Hematopoietic multipotent progenitor cell treated with erythropoietin and hydrocortisone succinate and interleukin-3 and kit ligand, for 4 days (in vitro differentiated cells): Measurements from ENCODE around the gene HOMER1.

Experiments used
- DNase-seq: peaks from one replicate; pipeline ENCODE4 v3.0.0-alpha.2; 2015

HOMER1 gene, protein sequence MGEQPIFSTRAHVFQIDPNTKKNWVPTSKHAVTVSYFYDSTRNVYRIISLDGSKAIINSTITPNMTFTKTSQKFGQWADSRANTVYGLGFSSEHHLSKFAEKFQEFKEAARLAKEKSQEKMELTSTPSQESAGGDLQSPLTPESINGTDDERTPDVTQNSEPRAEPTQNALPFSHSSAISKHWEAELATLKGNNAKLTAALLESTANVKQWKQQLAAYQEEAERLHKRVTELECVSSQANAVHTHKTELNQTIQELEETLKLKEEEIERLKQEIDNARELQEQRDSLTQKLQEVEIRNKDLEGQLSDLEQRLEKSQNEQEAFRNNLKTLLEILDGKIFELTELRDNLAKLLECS

DNA sequence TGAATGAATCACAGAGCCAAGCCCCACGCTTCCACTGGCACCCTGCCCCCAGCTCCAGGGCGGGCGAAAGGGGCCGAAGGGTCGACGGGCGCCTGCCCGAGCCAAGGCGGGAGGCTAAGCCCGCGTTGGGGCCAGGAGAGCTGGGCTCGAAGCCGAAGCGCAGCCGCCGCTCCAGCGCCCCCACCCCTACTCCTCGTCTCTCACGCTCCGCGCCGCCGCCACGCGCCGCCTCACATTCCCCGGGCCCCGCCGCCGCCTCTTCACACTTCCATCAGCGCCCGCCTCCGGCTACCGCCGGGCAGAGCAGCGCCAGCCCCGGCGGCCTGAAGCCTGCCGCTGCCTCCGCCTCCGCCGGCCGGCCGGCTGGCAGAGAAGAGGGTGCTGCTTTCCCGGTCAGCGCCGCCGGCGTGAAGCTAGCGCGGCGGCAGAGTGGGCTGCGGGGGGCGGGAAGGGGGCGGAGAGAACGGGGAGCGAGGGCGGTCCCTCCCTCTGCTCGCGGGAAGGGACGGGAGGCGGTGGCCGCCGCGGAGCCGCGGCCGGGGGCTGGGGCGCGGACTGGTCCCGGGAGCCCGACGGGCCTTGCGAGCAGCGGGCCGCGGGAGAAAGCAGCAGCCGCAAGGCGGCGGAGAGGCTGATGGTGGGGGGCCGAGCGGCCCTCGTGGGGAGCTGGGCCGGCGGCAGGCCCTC is at the start of gene HOMER1:
TSS of gene HOMER1 (minus strand) at position 431 of the 687 bp plus-strand sequence. CDS start 1,360 bp downstream, outside the sequence.
- DNase-seq = peak; percentile 81

DNA sequence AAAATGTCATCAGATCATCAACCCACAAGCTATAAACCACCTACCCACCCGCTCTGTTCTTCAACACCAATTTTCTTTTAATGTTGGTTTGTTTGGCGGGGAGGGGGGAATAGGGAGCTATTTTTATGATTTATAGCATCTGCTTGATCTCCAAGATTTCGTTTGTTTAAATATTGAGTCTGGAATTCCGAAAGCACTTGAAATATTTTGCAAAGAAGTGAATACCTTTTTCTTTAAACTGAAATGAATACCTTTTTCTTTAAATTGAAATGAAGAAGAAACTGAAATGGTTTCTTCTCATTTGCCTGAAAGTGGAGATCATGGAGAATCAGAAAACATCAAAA is 49.3 kb upstream of the HOMER1 start:
- no peak for DNase-seq

DNA sequence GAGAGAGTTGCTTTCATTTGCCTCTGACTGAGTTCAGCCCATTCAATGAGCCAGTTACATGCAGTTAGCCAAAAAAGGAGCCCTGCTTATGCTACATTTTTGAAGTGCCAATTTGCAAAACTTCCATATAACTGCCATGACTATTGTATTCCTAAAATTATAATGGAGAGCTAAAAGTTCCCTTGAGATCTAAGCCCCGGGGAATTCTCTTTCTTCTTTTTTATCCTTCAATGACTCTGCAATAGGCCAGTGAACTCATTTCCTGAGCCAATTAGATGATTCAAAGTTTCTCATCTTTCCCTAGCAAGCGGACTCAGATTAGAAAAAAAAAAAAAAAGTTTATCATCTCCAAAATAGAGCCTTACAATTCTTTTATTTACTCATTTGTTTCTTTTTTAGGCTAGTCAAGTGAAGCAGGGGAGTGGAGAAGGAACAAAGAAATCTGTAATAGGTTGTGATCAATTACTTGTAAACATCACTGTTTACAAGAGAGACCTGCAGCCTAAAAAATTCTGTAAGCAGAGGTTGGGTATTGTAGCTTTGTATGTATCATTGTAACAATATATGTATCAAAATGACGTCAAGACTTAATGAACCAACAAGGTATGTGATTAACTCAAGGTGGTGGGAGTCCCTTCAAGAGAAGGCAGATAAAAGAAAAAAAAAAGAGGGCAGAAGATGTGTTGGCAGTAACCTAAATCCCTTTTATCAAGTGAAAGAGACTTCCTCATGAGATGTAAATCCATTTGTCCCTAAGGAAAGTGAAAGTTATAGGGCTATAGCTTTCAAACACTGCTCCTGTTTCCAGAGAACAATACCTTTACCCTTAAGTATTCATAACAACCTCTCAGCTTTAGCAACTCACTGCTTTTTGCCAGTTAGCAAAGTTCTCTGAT is 48.7 kb upstream of the HOMER1 start:
- DNase-seq = no peak

DNA sequence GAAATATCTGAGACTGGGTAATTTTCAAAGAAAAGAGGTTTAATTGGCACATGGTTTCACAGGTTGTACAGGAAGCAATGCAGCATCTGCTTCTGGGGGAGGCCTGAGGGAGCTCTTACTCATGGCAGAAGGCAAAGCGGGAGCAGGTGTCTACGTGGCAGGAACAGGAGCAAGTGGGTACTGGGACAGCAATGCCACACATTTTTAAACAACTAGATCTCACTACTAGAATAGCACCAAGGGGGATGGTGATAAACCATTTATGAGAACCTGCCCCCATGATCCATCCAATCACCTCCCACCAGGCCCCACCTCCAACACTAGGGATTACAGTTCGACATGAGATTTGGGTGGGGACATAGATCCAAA is 47.6 kb upstream of the HOMER1 start:
- DNase-seq = no peak

DNA sequence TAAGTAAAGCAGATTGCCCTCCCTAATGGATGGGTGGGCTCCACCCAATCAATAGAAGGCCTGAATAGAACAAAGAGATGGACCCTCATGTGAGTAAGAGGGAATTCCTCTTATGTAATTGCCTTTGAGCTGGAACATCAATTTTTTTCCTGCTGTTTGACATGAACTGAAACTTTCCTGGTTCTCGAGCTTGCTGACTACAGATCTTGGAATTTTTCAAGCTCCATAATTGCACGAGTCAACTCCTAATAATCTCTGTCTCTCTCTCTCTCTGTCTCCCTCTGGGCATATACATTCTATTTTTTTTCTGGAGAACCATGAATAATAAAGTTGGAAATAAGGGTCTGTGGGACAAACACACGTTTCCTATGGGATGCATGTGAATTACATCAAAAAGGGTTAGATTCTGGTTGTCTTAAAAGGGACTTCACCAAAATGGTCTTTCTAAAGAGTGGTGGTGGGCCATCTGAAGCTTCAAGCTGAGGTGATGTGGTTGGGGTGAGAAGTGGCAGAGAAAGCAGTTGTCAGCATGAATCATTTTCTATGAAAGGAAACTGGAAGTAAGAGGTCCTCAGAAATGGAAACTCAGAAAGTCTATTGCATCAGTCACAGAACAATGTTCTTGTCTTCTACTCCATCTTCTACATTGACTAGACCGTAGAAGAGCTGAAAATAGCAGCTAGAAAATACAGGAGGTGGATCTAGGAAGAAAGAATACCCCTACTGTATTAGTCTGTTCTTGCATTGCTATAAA is 47.0 kb upstream of the HOMER1 start:
- DNase-seq = no peak

DNA sequence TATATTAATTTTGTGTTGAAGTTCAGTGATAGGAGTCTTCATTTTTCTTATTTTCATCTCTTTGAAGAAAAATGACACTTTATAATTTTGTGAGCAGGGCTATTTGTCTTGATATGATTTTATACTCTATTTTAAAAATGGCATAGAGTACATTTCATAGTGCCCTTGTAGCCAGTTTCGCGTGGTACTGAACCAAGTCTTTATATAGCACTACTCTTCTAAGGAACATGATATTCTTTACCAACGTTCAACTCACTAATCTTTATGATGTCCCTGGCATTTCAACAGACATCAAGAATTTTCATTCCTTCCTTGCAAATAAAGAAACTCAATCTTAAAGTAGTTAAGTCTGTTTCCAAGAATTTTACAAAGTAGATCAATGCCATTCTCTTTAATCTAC is 41.5 kb upstream of the HOMER1 start:
- no peak for DNase-seq

DNA sequence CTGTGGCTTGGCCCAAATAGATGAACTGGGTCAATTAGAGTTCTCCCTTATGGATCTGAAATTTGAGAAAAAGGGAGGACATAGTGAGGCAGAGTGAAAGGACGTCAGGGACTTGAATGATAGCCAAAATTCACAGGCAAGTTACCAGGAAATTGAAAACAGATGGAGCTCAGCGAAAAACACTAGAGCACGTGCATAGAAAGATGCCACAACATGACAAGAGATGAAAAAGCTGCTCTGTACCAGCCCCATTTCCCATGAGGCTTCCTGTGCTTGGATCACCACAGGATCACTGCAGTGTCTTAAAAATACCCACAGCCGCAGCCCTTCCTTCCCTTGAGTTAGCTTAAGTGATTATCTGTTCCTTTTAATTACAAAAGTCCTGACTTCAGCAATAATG is 39.0 kb upstream of the HOMER1 start:
- peak; percentile 31 for DNase-seq

DNA sequence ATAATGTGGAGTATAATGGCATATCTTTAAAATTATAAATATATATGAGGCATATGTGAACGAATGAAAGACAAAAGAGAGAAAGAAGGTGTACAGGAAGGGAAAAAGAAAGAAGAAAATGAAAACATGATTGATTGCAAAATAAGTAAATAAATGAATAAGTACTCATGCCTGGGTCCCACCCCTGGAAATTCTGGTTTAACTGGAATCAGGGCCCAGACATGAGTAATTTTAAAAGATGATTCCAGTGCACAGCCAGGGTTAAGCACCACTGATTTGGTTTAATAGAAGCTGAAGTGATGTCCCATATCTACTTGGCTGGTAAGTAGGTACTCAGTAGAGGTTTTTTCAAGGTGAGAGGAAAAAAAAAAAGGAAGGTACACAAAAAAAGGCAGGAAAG is 34.0 kb upstream of the HOMER1 start:
- DNase-seq = no peak

DNA sequence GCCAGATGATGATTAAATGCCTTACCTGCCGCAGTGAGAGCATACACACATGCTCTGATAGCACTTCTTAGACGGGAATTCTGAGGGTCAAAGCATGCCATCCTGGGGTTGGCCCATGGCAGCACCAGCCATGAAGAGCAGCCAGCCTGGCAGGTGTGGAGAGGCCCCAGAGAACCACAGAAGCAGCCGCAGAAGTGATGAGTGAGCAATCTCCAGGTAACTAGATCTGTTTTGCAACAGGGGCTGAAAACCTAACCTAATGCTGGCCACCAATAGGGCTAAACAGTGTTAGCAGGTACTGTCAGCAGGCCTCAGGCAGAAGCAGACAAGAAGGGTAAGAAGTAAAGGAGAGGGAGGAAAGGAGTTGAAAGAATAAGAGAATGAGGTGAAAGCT is 33.5 kb upstream of the HOMER1 start:
- no peak for DNase-seq

DNA sequence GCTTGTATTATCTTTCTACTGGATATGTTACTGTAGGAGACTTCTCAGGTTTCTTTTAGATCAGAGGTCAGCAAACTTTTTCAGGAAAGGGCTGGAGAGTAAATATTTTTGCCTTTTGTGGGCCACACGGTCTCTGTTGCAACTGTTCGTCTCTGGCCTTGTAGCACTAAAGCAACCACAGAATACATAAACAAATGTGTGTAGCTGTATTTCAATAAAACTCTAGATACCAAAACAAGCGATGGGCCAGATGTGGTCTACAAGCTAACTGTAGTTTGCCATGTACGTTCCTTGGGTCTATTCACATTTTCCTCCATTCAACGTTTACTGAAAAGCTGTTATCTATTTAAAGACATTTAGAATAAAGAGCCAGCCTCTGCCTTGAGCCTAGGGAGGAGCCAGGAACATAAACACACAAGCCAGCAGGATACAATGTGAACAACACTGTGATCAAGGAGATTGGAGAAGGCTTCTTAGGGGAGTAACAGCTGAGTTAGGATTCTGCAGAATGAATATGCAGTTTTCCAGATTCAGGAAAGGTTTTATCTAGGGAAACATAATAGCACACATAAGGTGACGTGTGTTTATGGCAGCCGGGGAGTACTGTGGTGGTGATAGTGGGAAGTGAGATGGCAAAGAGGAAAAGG is 33.0 kb upstream of the HOMER1 start:
- no peak for DNase-seq

DNA sequence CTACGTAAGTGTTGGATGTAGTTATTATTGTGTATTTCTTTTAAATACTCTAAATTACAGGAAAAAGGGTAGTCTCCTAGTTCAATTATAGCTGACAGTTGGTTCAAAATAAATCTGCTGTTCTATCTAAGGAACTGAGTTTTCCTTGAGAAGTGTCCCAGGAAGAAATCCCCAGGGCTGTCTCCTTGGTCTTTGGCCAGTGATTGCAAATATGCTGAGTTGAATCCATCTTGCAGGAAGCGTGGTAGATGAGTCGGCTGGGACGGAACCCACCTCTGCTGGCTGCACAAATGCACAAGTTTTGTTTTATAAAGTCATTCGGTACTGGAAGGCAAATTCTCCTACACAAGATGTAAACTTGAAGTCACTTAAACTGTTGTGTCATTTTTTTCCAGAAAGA is 30.2 kb upstream of the HOMER1 start:
- DNase-seq = no peak

DNA sequence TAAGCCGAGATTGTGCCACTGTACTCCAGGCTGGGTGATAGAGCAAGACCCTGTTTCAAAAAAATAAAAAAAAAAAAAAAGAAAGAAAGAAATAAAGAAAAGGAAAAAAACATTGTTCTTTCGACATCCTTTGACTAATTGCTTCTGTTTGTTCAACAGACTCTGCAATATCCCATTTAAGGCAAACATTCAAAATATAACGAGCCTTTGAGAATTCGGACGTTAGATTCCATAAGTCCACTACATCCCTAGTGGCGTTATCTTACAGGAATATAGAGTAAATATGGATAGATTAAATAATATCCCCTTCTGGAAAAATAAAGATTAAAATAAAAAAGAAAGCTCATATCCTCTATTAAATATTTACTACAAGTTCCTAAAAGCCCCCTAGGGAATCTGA is 27.0 kb upstream of the HOMER1 start:
- DNase-seq = no peak

DNA sequence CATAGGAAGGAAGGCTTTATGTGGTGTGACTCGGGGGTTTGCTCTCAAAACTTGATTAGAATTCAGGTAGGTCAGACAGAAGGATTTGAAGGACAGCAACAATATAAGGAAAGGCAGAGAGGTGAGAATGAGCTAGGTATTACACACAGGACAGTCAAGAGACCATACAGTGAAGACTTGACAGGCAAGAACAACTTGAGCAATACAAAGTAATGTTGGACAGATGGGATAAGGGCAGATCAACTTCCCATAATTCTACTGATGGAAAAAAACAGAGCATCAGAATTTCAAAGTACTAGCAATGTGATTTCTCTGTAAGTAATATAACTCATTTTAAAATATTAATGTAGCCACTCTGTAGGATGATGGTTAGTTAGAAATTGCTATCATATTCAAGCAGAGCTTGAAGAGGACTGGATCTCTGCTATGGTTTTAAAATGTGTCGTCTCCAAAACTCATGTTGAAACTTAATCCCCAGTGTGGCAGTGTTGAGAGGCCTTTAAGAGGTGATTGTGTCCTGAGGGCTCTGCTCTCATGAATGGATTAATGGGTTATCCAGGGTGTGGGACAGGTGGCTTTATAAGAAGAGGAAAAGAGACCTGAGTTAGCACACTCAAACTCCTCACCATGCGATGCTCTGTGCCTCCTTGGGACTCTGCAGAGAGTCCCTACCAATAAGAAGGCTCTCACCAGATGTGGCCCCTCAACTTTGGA is 22.4 kb upstream of the HOMER1 start:
- no peak for DNase-seq

DNA sequence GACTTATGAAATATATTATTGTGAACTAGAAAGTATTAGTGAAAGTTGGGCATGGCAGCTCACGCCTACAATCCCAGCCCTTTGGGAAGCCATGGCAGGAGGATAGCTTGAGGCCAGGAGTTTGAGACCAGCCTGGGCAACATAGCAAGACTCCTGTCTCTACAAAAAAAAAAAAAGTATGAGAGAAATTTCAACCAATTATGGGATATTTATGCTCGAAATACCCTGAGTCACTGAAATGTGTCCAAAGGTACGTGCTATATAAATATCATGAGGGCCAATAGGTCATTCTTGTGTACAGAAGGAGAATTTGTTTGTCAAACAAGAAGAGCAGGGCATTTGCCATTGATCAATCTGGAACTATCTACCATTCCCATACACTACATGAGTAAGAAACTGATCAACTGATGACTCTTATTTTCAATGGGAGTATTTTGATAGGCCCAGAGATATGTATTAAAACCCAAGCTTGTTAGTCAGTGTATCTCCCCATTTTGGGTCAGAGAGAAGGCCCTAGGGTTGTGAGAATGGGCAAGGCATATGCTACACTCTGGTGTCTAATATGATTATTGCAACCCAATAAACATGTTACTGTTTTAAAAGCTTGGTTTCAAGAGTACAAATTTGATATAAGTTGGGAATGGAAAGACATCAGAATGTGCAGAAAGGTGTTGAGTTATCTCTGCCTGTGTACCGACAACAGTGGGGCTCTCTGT is 21.7 kb upstream of the HOMER1 start:
- DNase-seq = no peak

DNA sequence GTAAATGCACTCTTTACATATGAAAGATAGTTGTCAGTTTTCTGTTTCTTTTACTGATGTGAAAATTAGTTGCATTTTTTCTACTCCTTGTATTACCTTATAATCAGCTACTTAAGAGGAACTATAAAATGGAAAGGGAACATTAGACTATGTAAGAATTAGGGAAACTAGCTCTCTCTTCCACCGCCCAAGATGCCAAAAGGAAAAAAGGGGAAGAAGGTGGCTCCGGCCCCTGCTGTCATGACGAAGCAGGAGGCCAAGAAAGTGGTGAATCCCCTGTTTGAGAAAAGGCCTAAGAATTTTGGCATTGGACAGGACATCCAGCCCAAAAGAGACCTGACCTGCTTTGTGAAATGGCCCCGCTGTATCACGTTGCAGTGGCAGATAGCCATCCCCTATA is 15.2 kb upstream of the HOMER1 start:
- DNase-seq = no peak

DNA sequence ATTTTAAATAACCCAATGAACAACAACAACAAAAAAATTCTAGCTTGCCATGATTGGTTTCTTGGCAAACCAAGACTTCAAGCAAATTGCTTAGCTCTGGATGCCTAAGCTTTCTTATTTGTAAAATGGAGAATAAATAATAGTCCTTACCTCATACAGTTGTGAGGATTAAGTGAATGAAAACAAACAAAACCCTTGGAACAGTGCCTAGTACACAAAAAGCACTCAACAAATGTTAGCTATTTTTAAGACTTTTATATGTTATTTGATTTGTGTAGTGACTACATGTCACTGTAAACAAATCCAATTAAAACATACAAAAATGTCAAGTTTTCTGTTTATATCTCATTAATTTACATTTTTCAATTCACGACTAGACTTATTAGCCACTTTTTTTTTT is 13.5 kb upstream of the HOMER1 start:
- DNase-seq = no peak

DNA sequence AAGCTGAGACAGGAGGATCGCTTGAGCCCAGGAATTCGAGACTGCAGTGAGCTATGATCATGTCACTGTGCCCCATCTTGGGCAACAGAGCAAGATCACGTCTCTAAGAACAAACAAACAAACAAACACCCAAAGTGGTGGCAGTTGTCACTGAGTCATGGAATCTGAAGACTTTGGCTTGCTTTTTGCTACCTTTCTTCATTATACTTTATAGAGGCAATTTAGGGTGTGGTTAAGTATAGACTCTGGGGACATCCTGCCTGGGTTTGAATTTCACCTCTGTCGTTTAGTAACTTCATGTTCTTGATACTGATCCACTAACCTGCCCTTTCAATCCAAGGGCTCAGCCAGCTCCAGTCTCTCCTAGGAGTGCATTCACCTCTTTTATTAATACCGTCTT is 13.0 kb upstream of the HOMER1 start:
- no peak for DNase-seq

DNA sequence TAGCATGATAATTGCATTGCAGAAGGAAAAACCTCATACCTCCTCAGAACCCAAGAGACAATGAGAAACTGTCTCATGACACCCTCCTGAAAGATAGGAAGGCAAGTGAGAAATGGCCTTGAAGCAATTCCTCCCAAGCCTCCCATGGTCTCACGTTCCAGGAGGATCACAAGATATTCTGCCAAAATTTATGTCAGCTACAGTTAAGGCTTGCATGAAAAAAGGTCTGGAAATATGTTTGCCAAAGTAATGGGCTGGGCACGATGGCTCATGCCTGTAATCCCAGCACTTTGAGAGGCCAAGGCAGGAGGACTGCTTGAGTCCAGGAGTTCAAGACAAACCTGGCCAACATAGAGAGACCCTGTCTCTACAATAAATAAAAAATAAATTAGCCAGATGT is 12.6 kb upstream of the HOMER1 start:
- no peak for DNase-seq

DNA sequence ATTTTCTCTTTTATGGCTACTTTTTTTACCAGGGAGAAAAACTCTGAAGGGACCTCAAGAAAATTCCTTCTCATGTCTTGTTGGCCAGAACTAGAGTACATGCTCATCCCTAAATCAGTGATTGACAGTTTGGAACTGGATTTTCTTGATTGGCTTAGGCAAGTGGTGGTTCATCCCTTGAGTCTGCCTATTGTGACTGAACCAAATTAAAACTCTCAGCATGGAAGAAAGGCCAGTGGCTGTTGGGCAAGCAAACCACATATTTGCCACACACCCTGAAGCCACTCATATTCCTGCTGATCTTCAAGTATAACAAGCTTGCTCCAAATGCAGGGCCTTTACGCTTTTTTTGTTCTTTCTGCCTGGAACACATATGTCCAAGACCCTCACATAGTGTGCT is 7.2 kb upstream of the HOMER1 start:
- no peak for DNase-seq

DNA sequence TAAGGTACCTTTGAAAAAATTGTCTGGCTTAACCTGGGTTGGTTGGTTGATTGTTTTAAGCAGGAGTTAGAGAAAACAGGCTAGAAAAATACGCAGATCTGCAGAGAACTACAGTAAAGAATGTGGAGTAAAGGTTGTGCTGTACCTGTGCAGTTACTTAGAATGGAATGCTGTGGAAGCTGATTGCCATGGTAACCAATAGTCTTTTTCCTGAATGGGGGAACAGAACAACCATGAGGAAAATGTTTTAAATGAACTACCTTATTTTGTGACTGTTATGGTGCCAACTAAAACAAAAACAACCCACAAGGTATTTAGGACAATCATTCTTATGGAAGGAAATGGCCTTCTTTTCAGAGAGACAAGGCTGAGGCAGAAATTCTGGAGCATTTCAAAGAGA is 4.8 kb upstream of the HOMER1 start:
- DNase-seq = no peak

DNA sequence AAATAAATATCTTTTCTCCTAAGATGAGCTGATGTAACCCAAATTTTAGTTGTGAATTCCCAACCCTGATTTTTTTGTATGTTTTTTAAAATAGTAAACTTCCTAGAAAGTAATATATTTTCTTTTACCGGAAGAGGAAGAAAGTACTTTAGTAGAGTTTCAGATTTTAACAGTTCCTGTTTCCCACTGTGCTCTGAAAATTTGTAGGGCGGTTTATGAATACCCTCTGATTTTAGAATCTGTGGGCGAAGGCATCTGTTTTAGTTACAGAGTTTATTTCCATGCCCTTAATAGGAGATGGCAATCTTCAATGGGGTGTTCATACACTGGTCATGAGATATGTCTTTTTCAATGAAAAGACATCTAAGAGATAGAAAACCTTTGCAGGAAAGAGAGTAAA is 3.7 kb upstream of the HOMER1 start:
- DNase-seq = no peak
